SHP77 treated with DMSO at 0.1 percent for 48 hours (cell line): ENCODE data around the gene WDHD1.
"Not testable (repeated sequence)": the region's sequence is repeated elsewhere in the genome, so short reads cannot be mapped to it uniquely, and the experiment has no call there.

Source experiments
- DNase-seq: peaks from one replicate; lab custom pipeline; 2025; lab: John Stamatoyannopoulos, UW

The WDHD1 gene

DNA sequence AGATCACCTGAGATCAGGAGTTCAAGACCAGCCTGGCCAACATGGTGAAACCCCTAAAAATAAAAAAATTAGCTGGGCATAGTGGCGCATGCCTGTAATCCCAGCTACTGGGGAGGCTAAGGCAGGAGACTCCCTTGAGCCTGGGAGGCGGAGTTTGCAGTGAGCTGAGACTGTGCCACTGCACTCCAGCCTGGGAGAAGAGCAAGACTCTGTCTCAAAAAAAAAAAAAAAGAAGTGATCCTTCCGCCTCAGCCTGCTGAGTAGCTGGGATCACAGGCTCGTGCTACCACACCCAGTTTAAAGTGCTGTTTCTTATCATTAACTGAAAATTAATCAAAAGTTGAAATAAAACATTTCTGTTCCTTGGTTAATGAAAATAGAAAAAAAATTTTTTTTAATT is 117.9 kb downstream of the WDHD1 start:
- DNase-seq, result not testable (repeated sequence)

DNA sequence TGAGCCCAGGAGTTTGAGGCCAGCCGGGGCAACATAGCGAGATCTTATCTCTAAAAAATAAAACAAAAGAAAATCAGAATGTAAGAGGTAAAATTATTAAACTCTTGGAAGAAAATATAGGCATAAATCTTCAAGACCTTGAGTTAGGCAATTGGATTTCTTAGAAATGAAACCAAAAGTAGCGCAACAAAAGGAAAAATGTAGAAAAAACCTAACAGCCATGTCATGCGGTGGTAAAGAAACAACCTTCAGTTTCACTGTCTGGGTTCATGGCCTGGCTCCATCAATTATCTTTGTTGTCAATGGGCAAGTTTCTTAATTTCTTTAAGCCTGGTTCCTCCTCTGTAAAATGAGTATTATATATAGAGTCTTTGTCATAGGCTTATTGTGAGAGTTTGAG is 118.7 kb downstream of the WDHD1 start:
- no peak for DNase-seq

DNA sequence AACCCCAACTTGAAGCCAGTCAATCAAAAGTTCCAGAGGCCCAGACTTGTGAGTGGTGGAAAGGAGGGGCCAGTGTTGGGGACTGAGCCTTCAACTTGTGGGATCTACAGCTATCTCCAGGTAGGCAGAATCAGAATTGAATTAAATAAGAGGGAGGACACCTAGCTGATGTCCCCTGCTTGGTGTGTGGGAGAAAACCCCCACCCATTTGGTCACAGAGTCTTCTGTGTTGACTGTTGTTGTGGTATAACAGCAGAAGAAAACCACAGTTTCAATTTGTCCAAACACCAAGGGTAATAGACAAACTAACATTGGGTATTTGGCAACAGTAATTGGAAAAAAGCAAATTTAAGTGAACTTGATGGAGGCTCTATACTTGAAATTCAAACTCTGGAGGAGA is 120.8 kb downstream of the WDHD1 start:
- DNase-seq, result no peak

DNA sequence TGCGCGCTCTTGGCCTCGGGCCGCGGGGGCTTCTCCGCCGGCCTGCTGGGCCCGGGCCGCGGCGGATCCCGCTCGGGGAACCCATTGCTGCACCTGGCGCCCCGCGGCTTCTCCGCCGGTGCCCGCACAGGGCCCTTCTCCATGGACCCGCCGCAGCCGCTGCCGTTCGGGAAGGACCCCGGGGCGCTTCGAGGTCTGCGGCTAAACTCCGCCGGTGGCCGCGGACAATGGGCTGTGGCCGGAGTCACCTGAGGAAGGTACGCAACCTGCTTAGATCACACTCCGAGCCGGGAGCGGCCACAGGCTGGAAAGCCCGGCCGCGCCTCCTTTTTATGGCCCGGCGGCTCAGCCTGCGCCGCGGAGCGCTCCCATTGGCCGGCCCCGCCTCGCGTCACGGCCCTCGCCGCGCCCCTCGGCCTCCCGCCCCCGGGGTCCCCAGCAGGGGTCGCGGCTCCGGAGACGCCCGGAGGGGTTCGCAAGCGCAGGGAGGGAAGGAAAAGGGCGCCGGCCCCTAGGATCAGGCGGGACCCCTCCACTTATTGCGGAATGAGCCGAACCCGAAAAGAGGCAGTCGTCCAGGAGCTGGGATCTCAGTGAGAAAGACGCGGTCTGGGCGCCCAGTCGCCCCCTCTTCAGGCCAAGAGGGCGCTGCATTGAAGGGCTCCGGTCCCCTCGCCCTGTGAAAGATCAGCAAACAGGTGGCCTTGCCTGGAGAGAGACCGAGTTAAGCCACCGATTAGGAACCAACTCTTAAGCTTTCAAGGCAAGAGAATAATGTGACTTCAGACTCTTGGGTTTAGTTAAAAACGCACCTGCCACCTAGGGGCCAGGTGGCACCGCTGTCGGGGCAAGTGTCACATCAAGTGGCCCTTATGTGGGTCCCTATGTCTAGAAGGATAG is 124.1 kb downstream of the WDHD1 start, which contains the start of gene GCH1:
GCH1 (minus strand) TSS at position 306 of the 900 bp plus-strand sequence; CDS start at position 143, 163 bp downstream.
- peak; percentile 42 for DNase-seq

DNA sequence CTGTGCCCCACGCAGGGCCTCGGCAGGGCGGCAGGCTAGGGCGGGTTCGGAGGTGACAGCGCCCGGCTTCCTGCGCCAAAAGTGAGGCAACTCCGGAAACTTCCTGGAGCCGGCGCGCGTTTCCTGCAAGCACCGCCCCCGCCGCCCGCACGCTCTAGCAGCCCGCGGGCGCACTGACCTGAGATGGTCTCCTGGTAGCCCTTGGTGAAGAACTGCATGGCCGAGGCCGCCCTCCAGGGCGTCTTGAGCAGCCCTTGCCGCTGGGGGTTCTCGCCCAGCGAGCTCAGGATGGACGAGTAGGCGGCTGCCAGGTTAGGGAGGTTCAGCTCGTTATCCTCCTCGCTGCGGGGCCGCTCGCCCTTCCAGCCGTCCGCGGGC is 124.8 kb downstream of the WDHD1 start:
- no peak for DNase-seq

DNA sequence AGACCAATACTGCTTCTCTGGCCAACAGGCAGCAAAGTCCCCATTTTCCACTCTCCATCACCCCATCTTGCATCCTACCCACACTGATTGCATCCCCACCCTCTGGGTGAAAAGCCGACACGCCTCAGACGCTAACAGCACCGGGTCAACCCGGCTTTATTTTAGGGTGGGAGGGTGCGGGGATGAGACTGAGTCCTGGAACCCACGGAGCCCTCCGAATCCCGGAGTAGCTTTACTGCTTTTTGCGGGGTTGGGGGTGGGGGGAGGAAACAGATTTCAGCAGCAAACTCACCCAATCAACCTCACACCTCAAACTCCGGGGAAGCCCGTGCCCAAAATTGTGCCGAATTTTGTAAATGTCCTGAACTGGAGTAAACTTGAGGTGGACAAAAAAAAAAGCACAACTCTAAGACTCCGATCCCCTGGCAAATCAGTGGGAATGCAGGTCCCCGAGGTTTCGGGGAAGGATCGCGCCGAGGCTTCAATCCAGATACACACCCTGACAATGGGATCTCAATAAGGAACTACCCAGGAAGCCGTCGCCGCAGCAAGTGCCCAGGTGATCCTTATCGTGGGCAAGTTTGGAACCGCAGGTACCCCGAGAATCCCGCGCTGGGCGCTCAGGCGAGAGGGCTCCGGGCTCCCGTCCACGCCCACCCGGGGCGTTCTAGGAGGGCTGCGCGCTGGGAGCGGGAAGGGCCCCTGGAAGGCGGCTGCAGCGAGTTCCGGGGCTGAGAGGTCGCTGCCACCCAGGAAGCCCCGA is 125.3 kb downstream of the WDHD1 start:
- no peak for DNase-seq

DNA sequence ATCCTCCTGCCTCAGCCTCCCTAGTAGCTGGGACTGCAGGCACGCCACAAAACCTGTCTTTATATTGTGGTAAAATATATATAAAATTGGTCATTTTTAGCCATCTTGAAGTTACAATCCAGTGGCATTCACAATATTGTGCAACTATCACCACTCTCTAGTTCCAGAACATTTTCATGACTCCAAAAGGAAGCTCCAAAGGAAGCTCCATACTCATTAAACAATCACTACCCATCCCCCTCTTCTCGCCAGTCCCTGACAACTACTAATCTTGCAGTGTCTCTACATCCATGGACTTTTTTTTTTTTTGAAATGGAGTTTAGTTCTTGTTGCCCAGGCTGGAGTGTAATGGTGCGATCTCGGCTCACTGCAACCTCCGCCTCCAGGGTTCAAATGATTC is 127.3 kb downstream of the WDHD1 start:
- no peak for DNase-seq

DNA sequence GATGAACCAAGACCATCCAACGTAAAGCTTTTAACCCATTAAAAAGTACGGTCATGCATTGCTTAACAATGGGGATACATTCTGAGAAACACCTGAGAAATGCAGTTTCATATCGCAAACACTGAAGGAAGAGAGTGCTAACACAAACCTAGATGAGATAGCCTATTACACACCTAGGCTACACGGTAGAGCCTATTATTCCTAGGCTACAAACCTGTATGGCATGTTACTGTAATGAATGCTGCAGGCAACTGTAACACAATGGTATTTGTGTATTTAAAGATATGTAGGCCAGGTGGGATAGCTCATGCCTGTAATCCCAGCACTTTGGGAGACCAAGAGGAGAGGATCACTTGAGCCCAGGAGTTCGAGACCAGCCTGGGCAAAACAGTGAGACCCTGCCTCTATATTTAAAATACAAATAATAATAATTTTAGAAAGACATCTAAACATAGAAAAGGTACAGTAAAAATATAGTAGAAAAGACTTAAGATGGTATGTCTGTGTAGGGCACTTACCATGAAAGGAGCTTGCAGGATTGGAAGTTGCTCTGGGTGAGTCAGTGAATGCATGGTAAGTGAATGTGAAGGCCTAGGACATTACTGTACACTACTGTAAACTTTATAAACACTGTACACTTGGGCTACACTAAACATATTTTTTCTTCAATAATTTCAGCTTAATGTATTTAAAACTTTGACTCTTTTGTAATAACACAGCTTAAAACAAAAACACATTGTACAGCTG is 128.9 kb downstream of the WDHD1 start:
- not testable (repeated sequence) for DNase-seq

DNA sequence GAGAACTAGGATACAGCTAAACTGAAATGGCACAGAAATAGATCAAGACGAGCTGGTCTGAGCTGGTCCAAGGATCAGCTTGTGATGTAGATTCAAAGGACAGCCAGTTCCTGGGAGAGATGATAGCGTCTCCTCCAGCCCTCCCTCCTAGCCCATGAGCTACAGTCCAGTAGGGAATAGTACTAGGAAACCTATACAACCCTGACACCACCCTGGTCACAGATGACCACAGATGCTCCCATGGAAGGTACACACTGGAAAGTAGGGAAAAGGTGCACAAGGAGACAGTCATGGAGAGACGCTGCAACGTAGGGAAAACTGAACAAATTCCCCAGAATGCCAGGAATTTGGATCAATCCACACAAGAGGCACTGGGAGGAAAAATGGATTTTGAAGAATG is 131.2 kb downstream of the WDHD1 start:
- DNase-seq, result no peak

DNA sequence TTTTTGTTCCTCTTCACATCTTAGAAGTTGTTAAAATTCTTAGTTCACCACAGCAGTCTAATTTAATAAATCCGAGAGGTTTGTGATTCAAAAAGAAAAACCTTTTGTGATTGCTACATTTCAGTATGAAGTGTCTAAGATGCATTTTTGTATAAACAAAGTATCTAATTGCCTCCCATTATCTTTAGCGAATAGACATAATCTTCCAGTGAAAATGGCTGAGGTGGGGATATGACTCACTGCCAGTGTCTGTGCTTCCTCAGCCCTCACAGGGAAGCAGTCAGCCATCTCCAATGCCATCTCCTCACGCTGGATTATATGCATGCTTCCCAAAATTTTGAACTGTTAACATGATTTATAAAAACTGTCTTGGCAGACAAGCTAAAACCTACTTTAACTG is 131.9 kb downstream of the WDHD1 start:
- no peak for DNase-seq

DNA sequence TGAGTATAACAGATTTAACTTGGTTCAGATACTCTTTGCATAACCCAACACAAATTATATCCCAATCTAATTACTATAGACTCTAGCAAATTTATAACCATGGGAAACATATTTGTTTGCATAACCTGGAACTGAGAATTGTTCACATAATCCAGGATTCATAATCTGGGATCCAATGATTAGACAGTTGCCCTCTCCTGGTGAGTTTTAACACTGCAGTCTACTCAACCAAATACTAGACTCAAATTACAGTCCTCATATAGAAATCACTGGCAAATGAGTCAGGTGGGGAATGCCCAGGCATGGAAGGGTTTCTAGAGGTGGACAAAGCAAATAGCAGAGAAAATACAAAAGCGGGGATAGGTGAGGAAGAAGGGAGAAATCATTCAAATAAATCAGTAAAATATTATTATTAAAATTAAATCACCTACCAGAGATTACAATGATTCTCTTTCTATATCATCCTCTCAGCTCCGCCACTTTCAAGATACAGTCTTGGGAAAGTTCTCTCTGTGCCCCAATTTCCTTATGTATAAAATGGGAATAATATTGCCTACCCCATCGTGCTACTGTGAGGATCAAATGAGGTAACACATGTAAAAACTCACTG is 133.6 kb downstream of the WDHD1 start:
- DNase-seq, result peak; percentile 26

DNA sequence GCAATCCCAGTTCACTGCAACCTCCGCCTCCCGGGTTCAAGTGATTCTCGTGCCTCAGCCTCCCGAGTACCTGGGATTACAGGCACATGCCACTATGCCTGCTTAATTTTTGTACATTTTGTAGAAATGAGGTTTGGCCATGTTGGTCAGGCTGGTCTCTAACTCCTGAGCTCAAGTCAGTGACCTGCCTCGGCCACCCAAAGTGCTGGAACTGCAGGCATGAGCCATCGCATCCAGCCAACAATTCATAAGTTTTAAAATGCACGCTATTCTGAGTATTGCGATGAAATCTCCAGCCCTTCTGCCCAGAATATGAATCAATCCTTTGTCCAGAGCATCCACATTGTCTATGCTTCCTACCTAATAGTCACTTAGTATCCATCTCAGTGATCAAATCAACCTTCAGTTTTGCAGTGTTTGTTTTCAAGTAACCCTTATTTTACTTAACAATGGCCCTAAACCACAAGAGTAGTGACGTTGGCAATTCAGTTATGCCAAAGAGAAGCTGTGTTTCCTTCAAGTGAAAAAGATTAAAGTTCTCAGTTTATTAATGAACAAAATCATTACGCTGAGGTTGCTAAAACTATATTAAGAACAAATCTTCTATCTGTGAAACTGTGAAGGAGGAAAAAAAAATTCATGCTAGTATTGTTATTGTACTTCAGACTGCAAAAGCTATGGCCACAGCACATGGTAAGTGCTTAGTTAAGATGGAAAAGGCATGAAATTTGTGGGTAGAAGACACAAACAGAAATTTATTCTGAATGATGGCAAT is 135.2 kb downstream of the WDHD1 start:
- DNase-seq, result no peak

DNA sequence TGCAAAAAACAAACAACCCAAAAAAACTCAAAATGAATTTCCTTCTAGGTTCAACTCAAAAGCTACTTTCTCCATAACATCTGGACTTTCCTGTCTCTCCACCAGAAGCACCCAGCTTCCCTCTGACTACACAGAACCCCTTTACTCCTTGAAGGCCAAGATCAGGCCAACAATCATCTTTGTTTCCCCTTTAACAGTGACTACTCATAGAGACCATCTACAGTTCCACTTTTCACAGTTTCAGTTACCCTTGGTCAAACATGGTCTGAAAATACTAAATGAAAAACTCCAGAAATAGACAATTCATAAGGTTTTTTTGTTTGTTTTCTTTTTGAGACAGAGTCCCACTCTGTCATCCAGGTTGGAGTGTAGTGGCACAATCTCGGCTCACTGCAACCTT is 136.1 kb downstream of the WDHD1 start:
- DNase-seq, result no peak

DNA sequence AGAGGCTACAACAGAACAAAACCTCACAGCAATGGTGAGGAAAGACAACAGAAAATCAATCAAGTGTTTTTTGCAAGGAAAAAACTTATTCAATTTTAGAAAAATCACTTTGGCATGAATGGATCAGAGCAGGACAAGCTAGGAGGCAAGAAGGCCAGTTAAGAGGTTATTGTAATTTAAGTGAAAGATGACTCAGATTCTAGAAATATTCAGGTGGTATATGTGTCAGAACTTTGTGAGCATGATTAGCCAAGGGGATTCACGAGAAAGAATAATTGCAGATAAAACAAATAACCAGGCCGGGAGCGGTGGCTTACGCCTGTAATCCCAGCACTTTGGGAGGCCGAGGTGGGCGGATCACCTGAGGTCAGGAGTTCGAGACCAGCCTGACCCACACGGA is 137.0 kb downstream of the WDHD1 start:
- no peak for DNase-seq
